Keratinocyte (primary cell): ENCODE measurements around the gene VPS13D. TPM values are rescaled to one million over a fixed set of nuclear protein-coding genes. Genes with fewer than 3 reads are reported as not detected.

Experiments used
- DNase-seq: peaks from one replicate; pipeline ENCODE4 v3.0.0-alpha.2; 2011; ENCODE audit warnings: low read depth, missing footprints, low spot score
- FAIRE-seq: peaks from 2 replicates; lab custom pipeline; 2011; peaks lifted over from hg19 to GRCh38; lab: Jason Lieb, UNC
- H2AFZ ChIP-seq: 2 replicates; pipeline ENCODE4 v1.6.0; 2012; ENCODE audit warnings: low read length, control low read depth, inconsistent platforms; ENCODE audit not compliant: control insufficient read depth
- H3K27ac ChIP-seq: 2 replicates; pipeline ENCODE4 v1.5.1; 2011; ENCODE audit warnings: low read length; ENCODE audit not compliant: control insufficient read depth, insufficient read depth
- H3K27me3 ChIP-seq: 3 replicates; pipeline ENCODE4 v1.6.0; 2011; ENCODE audit warnings: low read length; ENCODE audit not compliant: control insufficient read depth, insufficient read depth; ENCODE audit errors: extremely low read depth
- H3K36me3 ChIP-seq, 2 experiments: 2 replicates in 1 of 2; 3 replicates in 1 of 2; pipeline ENCODE4 v1.5.1; 2011; ENCODE audit warnings: low read length in 2 of 2, mild to moderate bottlenecking in 1 of 2; ENCODE audit not compliant: control insufficient read depth in 2 of 2, insufficient read depth in 2 of 2; ENCODE audit errors: extremely low read depth in 1 of 2
- H3K4me1 ChIP-seq: 3 replicates; pipeline ENCODE4 v1.5.1; 2011; ENCODE audit warnings: low read length; ENCODE audit not compliant: control insufficient read depth, insufficient read depth; ENCODE audit errors: extremely low read depth
- H3K4me2 ChIP-seq: 3 replicates; pipeline ENCODE4 v1.6.0; 2011; ENCODE audit warnings: low read depth, low read length; ENCODE audit not compliant: control insufficient read depth, insufficient read depth; ENCODE audit errors: extremely low read depth
- H3K4me3 ChIP-seq, 3 experiments: fragments of 200-600 bp in 1 of 3; sonication (generic) in 1 of 3; 2 replicates in 2 of 3; 3 replicates in 1 of 3; pipeline ENCODE4 v1.5.1; 2011 to 2016; ENCODE audit warnings: low read length in 3 of 3, mild to moderate bottlenecking in 3 of 3, control low read depth in 2 of 3, inconsistent platforms in 1 of 3, low read depth in 1 of 3, mixed read lengths in 1 of 3, mixed run types in 1 of 3, moderate library complexity in 1 of 3; ENCODE audit not compliant: control insufficient read depth in 2 of 3, insufficient read depth in 2 of 3; ENCODE audit errors: extremely low read depth in 1 of 3
- H3K79me2 ChIP-seq: 2 replicates; pipeline ENCODE4 v1.6.0; 2012; ENCODE audit warnings: low read length; ENCODE audit not compliant: control insufficient read depth, insufficient read depth
- H3K9ac ChIP-seq: 3 replicates; pipeline ENCODE4 v1.6.0; 2011; ENCODE audit warnings: low read length; ENCODE audit not compliant: control insufficient read depth, insufficient read depth; ENCODE audit errors: extremely low read depth
- H3K9me1 ChIP-seq: 3 replicates; pipeline ENCODE4 v1.6.0; 2011; ENCODE audit warnings: low read length; ENCODE audit not compliant: control insufficient read depth, insufficient read depth; ENCODE audit errors: extremely low read depth
- H3K9me3 ChIP-seq: 2 replicates; pipeline ENCODE4 v1.5.1; 2012; ENCODE audit warnings: low read depth, low read length; ENCODE audit not compliant: control insufficient read depth
- H4K20me1 ChIP-seq: 3 replicates; pipeline ENCODE4 v1.6.0; 2011; ENCODE audit warnings: low read length; ENCODE audit not compliant: control insufficient read depth, insufficient read depth; ENCODE audit errors: extremely low read depth
- CTCF ChIP-seq, 3 experiments: IDR thresholded peaks in 1 of 3; conservative IDR thresholded peaks in 1 of 3; optimal IDR thresholded peaks in 1 of 3; 2 replicates in 2 of 3; 3 replicates in 1 of 3; pipeline versions ENCODE3 to v1.5.1; 2011; ENCODE audit warnings: low read length in 3 of 3, mild to moderate bottlenecking in 3 of 3, moderate library complexity in 2 of 3, control low read depth in 1 of 3, inconsistent platforms in 1 of 3; ENCODE audit not compliant: insufficient read depth in 2 of 3; ENCODE audit errors: extremely low read depth in 1 of 3
- EZH2 ChIP-seq: IDR thresholded peaks from one replicate; pipeline ENCODE4 v1.6.1; 2012; ENCODE audit warnings: inconsistent platforms, mild to moderate bottlenecking, low read length, moderate library complexity
- dilution Hi-C: fragments of 300-500 bp; cut with MboI; formaldehyde crosslinking; loops from one replicate; pipeline ENCODE4 v1.7.0; 2020; ENCODE audit warnings: low sequenced_read_pairs; ENCODE audit not compliant: extremely low pct_ligation_motif_present
- polyA plus RNA-seq, 5 experiments: library from polyadenylated mRNA; depleted of rRNA in 3 of 5; stranded (reverse) in 3 of 5; stranded (forward) in 1 of 5; unstranded in 1 of 5; fragments of >200 nt; gene quantifications; 1 replicate in 1 of 5; 2 replicates in 3 of 5; 3 replicates in 1 of 5; pipeline versions ENCODE4 v1.2.1 to v1.2.3, GENCODE V29; 2011 to 2012; ENCODE audit warnings: missing spikeins in 2 of 5, low read depth in 1 of 5, low replicate concordance in 1 of 5

VPS13D gene
- polyA plus RNA-seq, 1 donor (not counting 4 experiments of a cell fraction or from before 2014, with no cell fraction given) = 19.0 TPM

GRCh38 chr1:12316331-12316730 is 86.5 kb downstream of the VPS13D start:
- Histone ChIP-seq H3K27ac (no peak overlapping the region), H3K27me3 (no peaks in the 10 kb centered on the region), H3K4me3 (no peak overlapping the region), H3K9me3 (no peaks in the 10 kb centered on the region), H3K36me3 (peaks cover 27 to 39% of the 10 kb centered on the region in 2 experiments), H3K4me2 (no peak overlapping the region), H4K20me1 (no peaks in the 10 kb centered on the region), H2AFZ (no peak overlapping the region), H3K79me2 (no peaks in the 10 kb centered on the region), H3K4me1 (no peaks in the 10 kb centered on the region), H3K9me1 (no peaks in the 10 kb centered on the region), H3K9ac (no peak overlapping the region)
- FAIRE-seq = no peak
- TF ChIP-seq CTCF (optimal IDR thresholded peaks at IDR 0.05 in 1 of 3, IDR thresholded peaks at IDR 0.05 in 1 of 3, conservative IDR thresholded peaks at IDR 0.05 in 1 of 3; ENCODE audit: extremely low read depth in 1 of 3, insufficient read depth in 2 of 3, low read length in 3 of 3) (no peak), EZH2 (no peak)
- dilution Hi-C loops = no loop called here
- no peak for DNase-seq

- no peaks in the 10 kb centered on the region for H3K9me1 ChIP-seq
- TF ChIP-seq CTCF (optimal IDR thresholded peaks at IDR 0.05 in 1 of 3, IDR thresholded peaks at IDR 0.05 in 1 of 3, conservative IDR thresholded peaks at IDR 0.05 in 1 of 3; ENCODE audit: extremely low read depth in 1 of 3, insufficient read depth in 2 of 3, low read length in 3 of 3) = no peak
- no peak for TF ChIP-seq EZH2
- H3K4me3 ChIP-seq = no peak overlapping the region
- no peaks in the 10 kb centered on the region for H3K9me3 ChIP-seq
- H3K9ac ChIP-seq = no peak overlapping the region
- H3K36me3 ChIP-seq = peaks cover 11 to 37% of the 10 kb centered on the region in 2 experiments
- no peaks in the 10 kb centered on the region for H4K20me1 ChIP-seq
- dilution Hi-C loops = no loop called here
- no peak for FAIRE-seq
- DNase-seq = no peak
- H3K4me2 ChIP-seq = no peak overlapping the region
- H3K27ac ChIP-seq = no peak overlapping the region
- H3K27me3 ChIP-seq = no peaks in the 10 kb centered on the region
- H3K4me1 ChIP-seq = no peaks in the 10 kb centered on the region
- no peak overlapping the region for H2AFZ ChIP-seq
- no peaks in the 10 kb centered on the region for H3K79me2 ChIP-seq
These were observed 90.7 kb downstream of the VPS13D start for GRCh38 chr1:12320486-12320885.
